Epithelial cell of esophagus (primary cell): ENCODE measurements around the gene ST6GAL2.

ENCODE experiments used
- DNase-seq: peaks from one replicate; pipeline ENCODE4 v3.0.0; 2010; ENCODE audit warnings: low read depth
- H3K4me3 ChIP-seq: 2 replicates; pipeline ENCODE4 v1.5.1; 2011; ENCODE audit warnings: mild to moderate bottlenecking, low read length, control low read depth
- TF ChIP-seq, protein P1 (sequence below): IDR thresholded peaks from 2 replicates; pipeline ENCODE4 v1.5.1; 2011; ENCODE audit warnings: low read depth, mild to moderate bottlenecking, low read length, control low read depth, inconsistent platforms; ENCODE audit not compliant: insufficient read depth; ENCODE audit errors: missing control alignments

The ST6GAL2 gene

DNA sequence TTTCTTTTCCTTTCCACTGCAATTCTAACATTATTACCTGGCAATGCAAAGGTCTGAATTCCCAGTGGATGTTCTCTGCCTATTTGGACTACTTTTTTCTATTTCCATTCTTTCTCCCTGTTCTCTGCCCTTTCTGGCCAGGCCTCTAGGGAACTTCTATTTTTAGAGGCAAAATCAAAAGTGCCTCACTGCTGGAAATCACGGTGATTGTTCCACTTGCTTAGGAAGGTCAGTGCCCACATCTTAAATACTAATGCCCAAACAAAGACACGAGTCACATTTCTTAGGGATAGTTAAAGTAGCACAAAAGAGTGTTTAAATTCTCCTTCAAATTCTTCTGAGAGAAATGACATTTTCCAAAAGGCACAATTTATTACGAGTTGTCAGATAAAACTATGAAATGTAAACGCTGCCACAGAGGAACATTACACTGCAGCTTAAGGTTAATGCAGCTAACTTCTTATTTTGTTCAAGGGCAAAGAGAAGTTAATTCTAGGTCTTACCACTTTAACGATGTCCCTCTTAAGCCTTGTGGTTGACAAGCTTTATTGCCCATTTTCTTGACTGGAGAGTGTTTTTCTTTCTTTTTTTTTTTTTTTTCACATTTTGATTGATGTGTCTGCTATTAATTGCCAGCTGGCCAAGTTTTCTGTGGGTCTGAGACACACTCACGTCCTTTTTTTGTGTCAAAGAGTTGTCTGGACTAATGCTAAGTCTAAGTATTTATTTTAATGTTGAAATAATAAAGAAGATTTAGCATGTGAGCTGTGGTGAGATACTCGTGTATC is 34.7 kb downstream of the ST6GAL2 start:
- no peak for DNase-seq
- TF ChIP-seq, protein P1, sequence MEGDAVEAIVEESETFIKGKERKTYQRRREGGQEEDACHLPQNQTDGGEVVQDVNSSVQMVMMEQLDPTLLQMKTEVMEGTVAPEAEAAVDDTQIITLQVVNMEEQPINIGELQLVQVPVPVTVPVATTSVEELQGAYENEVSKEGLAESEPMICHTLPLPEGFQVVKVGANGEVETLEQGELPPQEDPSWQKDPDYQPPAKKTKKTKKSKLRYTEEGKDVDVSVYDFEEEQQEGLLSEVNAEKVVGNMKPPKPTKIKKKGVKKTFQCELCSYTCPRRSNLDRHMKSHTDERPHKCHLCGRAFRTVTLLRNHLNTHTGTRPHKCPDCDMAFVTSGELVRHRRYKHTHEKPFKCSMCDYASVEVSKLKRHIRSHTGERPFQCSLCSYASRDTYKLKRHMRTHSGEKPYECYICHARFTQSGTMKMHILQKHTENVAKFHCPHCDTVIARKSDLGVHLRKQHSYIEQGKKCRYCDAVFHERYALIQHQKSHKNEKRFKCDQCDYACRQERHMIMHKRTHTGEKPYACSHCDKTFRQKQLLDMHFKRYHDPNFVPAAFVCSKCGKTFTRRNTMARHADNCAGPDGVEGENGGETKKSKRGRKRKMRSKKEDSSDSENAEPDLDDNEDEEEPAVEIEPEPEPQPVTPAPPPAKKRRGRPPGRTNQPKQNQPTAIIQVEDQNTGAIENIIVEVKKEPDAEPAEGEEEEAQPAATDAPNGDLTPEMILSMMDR: no peak
- no peak overlapping the region for H3K4me3 ChIP-seq

DNA sequence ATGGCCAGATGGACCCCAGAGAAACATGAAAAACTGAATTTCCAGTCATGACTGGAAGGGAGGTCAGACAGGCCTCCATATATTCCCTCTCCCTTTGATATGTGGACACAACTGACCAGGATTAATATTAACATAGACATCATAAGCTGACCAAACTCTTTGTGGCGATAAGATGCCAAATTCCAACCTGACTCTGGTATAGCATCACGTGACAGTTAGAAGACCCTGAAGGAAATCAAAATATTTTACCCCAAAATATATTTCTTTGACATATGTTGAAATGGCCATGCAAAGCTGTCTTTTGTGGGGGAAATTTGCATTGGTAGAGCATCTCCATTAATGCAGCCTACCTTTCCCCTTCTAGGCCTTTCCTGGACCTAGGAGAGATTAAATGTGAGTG is 36.7 kb downstream of the ST6GAL2 start:
- no peak overlapping the region for H3K4me3 ChIP-seq
- DNase-seq: no peak
- TF ChIP-seq, protein P1: no peak

GRCh38 chr2:106847366-106847765 is 38.6 kb downstream of the ST6GAL2 start:
- TF ChIP-seq, protein P1: no peak

GRCh38 chr2:106845716-106846115 is 40.3 kb downstream of the ST6GAL2 start:
- TF ChIP-seq, protein P1: no peak
- no peak for DNase-seq
- H3K4me3 ChIP-seq: no peak overlapping the region

More at GRCh38 chr2:106847366-106847765, 38.6 kb downstream of the ST6GAL2 start:
- H3K4me3 ChIP-seq: no peak overlapping the region
- no peak for DNase-seq

DNA sequence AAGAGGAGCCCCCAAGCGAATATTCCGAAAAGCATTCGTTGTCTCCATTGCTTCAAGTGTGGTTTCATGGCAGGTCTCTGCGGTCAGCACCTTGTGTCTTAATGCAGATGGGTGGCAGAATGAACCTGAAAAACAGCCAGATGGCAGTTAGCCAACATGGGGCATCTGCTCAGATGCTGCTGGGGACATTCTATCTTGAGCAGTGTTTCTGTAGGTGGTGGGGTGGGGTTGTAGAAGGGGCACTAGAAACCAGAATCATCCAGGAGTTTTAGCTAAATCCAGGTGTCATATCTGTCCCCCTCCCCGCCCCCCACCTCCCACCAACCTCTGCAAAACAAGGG is 42.1 kb downstream of the ST6GAL2 start:
- no peak for DNase-seq
- no peak overlapping the region for H3K4me3 ChIP-seq
- TF ChIP-seq, protein P1: no peak

- no peak overlapping the region for H3K4me3 ChIP-seq
- DNase-seq: no peak
Observed at GRCh38 chr2:106843001-106843909, 42.7 kb downstream of the ST6GAL2 start.

More at GRCh38 chr2:106843001-106843909, 42.7 kb downstream of the ST6GAL2 start:
- TF ChIP-seq, protein P1: no peak
